Measurements from ENCODE around the gene EVI5. TPM values are rescaled to one million over a fixed set of nuclear protein-coding genes. Genes with fewer than 3 reads are reported as not detected.
"Not testable (repeated sequence)": the region's sequence is repeated elsewhere in the genome, so short reads cannot be mapped to it uniquely, and the experiment has no call there.

The EVI5 gene
- total RNA-seq, 4 donors from 2014 or later = 37.7 to 59.7 (median 41.7) TPM

GRCh38 chr1:92774407-92774806, 10.5 kb downstream of the EVI5 start:
- intact Hi-C loops (cut with DNase I) = no loop called here
- Histone ChIP-seq H3K4me3 (replicated peaks in 1 of 3) (no peak overlapping the region), H3K9me3 (no peaks in the 10 kb centered on the region), H3K4me1 (peaks cover 0 to 12% of the 10 kb centered on the region in 2 donors), H3K27me3 (no peaks in the 10 kb centered on the region), H3K27ac (no peak overlapping the region), H3K36me3 (no peaks in the 10 kb centered on the region)
- TF ChIP-seq POLR2A (IDR thresholded peaks at IDR 0.05) (no peak), CTCF (IDR thresholded peaks at IDR 0.05) (no peak)
- 89 to 95% methylated on average over 1 of the region's 1 CpG for WGBS, 2 donors
- no peak for DNase-seq

GRCh38 chr1:92773749-92774148, 11.2 kb downstream of the EVI5 start:
- DNase-seq; H3K36me3 ChIP-seq; intact Hi-C loops (cut with DNase I); H3K4me3 ChIP-seq (replicated peaks in 1 of 3); H3K9me3 ChIP-seq; H3K27ac ChIP-seq; H3K27me3 ChIP-seq: not testable (repeated sequence)
- 80 to 98% methylated on average over 2 of the region's 2 CpGs for WGBS, 2 donors
- peaks cover 0 to 12% of the 10 kb centered on the region in 2 donors for H3K4me1 ChIP-seq

- Histone ChIP-seq H3K4me3 (replicated peaks in 1 of 3) (no peak overlapping the region), H3K27me3 (no peaks in the 10 kb centered on the region), H3K27ac (no peak overlapping the region), H3K4me1 (peaks cover 0 to 10% of the 10 kb centered on the region in 2 donors), H3K9me3 (no peaks in the 10 kb centered on the region), H3K36me3 (no peaks in the 10 kb centered on the region)
- WGBS, 2 donors = 89 to 92% methylated on average over 3 of the region's 3 CpGs
- DNase-seq = no peak
- intact Hi-C loops (cut with DNase I) = no loop called here
- TF ChIP-seq CTCF (IDR thresholded peaks at IDR 0.05) (no peak), POLR2A (IDR thresholded peaks at IDR 0.05) (no peak)
Measured at GRCh38 chr1:92769856-92770255, 15.1 kb downstream of the EVI5 start.

GRCh38 chr1:92768915-92769314, 16.0 kb downstream of the EVI5 start:
- peaks cover 0 to under 1% of the 10 kb centered on the region in 2 donors for H3K4me1 ChIP-seq
- H3K9me3 ChIP-seq = no peaks in the 10 kb centered on the region
- H3K27ac ChIP-seq = no peak overlapping the region
- H3K36me3 ChIP-seq = no peaks in the 10 kb centered on the region
- TF ChIP-seq CTCF (IDR thresholded peaks at IDR 0.05) (no peak), POLR2A (IDR thresholded peaks at IDR 0.05) (no peak)
- no peak overlapping the region for H3K4me3 ChIP-seq (replicated peaks in 1 of 3)
- intact Hi-C loops (cut with DNase I) = no loop called here
- no peak for DNase-seq
- no peaks in the 10 kb centered on the region for H3K27me3 ChIP-seq

- intact Hi-C loops (cut with DNase I) = no loop called here
- no peak overlapping the region for H3K4me3 ChIP-seq (replicated peaks in 1 of 3)
- no peaks in the 10 kb centered on the region for H3K27me3 ChIP-seq
- WGBS, 2 donors = 93 to 96% methylated on average over 2 of the region's 2 CpGs
- H3K4me1 ChIP-seq = no peaks in the 10 kb centered on the region
- H3K9me3 ChIP-seq = no peaks in the 10 kb centered on the region
- H3K36me3 ChIP-seq = no peaks in the 10 kb centered on the region
- DNase-seq = no peak
- no peak overlapping the region for H3K27ac ChIP-seq
- no peak for TF ChIP-seq CTCF (IDR thresholded peaks at IDR 0.05)
- TF ChIP-seq POLR2A (IDR thresholded peaks at IDR 0.05) = no peak
Measured at GRCh38 chr1:92768296-92768695, 16.6 kb downstream of the EVI5 start.

GRCh38 chr1:92764116-92764515, 20.8 kb downstream of the EVI5 start:
- no peaks in the 10 kb centered on the region for H3K27me3 ChIP-seq
- TF ChIP-seq CTCF (IDR thresholded peaks at IDR 0.05) (no peak), POLR2A (IDR thresholded peaks at IDR 0.05) (no peak)
- no peak overlapping the region for H3K4me3 ChIP-seq (replicated peaks in 1 of 3)
- intact Hi-C loops (cut with DNase I) = no loop called here
- H3K27ac ChIP-seq = no peak overlapping the region
- 89 to 94% methylated on average over 3 of the region's 3 CpGs for WGBS, 2 donors
- H3K4me1 ChIP-seq = no peaks in the 10 kb centered on the region
- DNase-seq = no peak
- H3K36me3 ChIP-seq = no peaks in the 10 kb centered on the region
- no peaks in the 10 kb centered on the region for H3K9me3 ChIP-seq

Measured in thyroid gland (tissue), 4 donors.